Measurements from ENCODE around the gene JARID2.

DNA sequence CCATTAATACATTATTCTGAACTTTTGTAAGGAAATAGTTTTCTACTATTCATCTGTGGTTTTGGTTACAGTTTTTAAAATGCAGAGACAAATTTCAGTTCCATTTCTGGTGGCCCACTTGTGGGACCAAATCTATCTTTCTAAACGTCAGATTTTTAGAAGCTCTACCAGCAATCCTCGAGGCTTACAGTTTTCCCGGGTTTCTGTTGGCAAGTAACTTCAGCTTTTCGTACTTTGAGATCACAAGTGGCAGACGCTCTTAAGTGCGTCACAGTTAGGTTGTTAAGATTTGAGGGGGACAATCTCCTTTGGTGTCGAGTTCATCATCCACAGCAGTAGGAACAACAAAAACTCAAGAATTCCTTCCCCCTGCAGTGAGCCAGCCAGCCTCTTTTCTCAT, 60.0 kb downstream of the JARID2 start:
- TF ChIP-seq, protein P1, sequence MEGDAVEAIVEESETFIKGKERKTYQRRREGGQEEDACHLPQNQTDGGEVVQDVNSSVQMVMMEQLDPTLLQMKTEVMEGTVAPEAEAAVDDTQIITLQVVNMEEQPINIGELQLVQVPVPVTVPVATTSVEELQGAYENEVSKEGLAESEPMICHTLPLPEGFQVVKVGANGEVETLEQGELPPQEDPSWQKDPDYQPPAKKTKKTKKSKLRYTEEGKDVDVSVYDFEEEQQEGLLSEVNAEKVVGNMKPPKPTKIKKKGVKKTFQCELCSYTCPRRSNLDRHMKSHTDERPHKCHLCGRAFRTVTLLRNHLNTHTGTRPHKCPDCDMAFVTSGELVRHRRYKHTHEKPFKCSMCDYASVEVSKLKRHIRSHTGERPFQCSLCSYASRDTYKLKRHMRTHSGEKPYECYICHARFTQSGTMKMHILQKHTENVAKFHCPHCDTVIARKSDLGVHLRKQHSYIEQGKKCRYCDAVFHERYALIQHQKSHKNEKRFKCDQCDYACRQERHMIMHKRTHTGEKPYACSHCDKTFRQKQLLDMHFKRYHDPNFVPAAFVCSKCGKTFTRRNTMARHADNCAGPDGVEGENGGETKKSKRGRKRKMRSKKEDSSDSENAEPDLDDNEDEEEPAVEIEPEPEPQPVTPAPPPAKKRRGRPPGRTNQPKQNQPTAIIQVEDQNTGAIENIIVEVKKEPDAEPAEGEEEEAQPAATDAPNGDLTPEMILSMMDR (IDR thresholded peaks at IDR 0.05) = no peak
- TF ChIP-seq POLR2A (IDR thresholded peaks at IDR 0.05) (no peak), EP300 (IDR thresholded peaks at IDR 0.05) (no peak), POLR2AphosphoS5 (IDR thresholded peaks at IDR 0.05) (no peak)

Data from suprapubic skin (tissue), 4 donors.